SK-N-SH treated with all-trans-retinoic acid at 6 μM for 48 hours (cell line): ENCODE measurements around the gene CLEC3B.
"Not testable (repeated sequence)": the region's sequence is repeated elsewhere in the genome, so short reads cannot be mapped to it uniquely, and the experiment has no call there.

Experiments used
- ATAC-seq: fragments of 200-7000 bp; cut with Tn5 transposase; 3 replicates; pipeline ENCODE4 v1.9.1; 2020; ENCODE audit warnings: mild to moderate bottlenecking, moderate library complexity
- ARNTL ChIP-seq: fragments of 450-650 bp; formaldehyde crosslinking; IDR thresholded peaks from 2 replicates; pipeline ENCODE4 v1.5.0; 2020; ENCODE audit warnings: low read depth, mild to moderate bottlenecking, moderate library complexity, borderline replicate concordance
- BACH2 ChIP-seq: fragments of 250-450 bp; sonication (Bioruptor Pico); IDR thresholded peaks from 2 replicates; pipeline ENCODE4 v1.9.0; 2021; ENCODE audit warnings: mild to moderate bottlenecking, borderline replicate concordance
- CREB5 ChIP-seq: fragments of 250-450 bp; sonication (Bioruptor Pico); IDR thresholded peaks from 2 replicates; pipeline ENCODE4 v1.5.1; 2020; ENCODE audit warnings: low read depth, mild to moderate bottlenecking, moderate library complexity
- CSDC2 ChIP-seq: fragments of 250-450 bp; sonication (Bioruptor Pico); IDR thresholded peaks from 2 replicates; pipeline ENCODE4 v1.5.0; 2020; ENCODE audit warnings: mild to moderate bottlenecking, moderate library complexity
- CSRNP3 ChIP-seq: fragments of 250-450 bp; sonication (Bioruptor Pico); IDR thresholded peaks from 2 replicates; pipeline ENCODE4 v1.5.1; 2021; ENCODE audit warnings: mild to moderate bottlenecking, moderate library complexity
- GLIS3 ChIP-seq: fragments of 250-450 bp; sonication (Bioruptor Pico); IDR thresholded peaks from 2 replicates; pipeline ENCODE4 v1.5.0; 2020; ENCODE audit warnings: mild to moderate bottlenecking, moderate library complexity
- ISL1 ChIP-seq: fragments of 250-450 bp; sonication (Bioruptor Pico); IDR thresholded peaks from 2 replicates; pipeline ENCODE4 v2.1.2; 2022; ENCODE audit warnings: mild to moderate bottlenecking, moderate library complexity
- OSR1 ChIP-seq: fragments of 250-450 bp; sonication (Bioruptor Pico); IDR thresholded peaks from 2 replicates; pipeline ENCODE4 v1.8.0; 2022; ENCODE audit warnings: moderate library complexity, mild to moderate bottlenecking, inconsistent platforms
- PATZ1 ChIP-seq: fragments of 250-450 bp; sonication (Bioruptor Pico); IDR thresholded peaks from 2 replicates; pipeline ENCODE4 v1.8.0; 2020; ENCODE audit warnings: mild to moderate bottlenecking, moderate library complexity, borderline replicate concordance
- POU6F1 ChIP-seq: fragments of 250-450 bp; sonication (Bioruptor Pico); IDR thresholded peaks from 2 replicates; pipeline ENCODE4 v1.8.0; 2021; ENCODE audit warnings: low read depth, mild to moderate bottlenecking, moderate library complexity, borderline replicate concordance
- PPARA ChIP-seq: fragments of 250-450 bp; sonication (Bioruptor Pico); IDR thresholded peaks from 2 replicates; pipeline ENCODE4 v1.5.0; 2020; ENCODE audit warnings: mild to moderate bottlenecking, borderline replicate concordance
- RARB ChIP-seq: fragments of 250-450 bp; sonication (Bioruptor Pico); IDR thresholded peaks from 2 replicates; pipeline ENCODE4 v1.8.0; 2021; ENCODE audit warnings: mild to moderate bottlenecking, moderate library complexity
- SNAI2 ChIP-seq: fragments of 250-450 bp; sonication (Bioruptor Pico); IDR thresholded peaks from 2 replicates; pipeline ENCODE4 v1.5.0; 2020; ENCODE audit warnings: mild to moderate bottlenecking, moderate library complexity
- TOX ChIP-seq: fragments of 250-450 bp; sonication (Bioruptor Pico); IDR thresholded peaks from 2 replicates; pipeline ENCODE4 v1.8.0; 2021; ENCODE audit warnings: mild to moderate bottlenecking, moderate library complexity, borderline replicate concordance
- ZC3H10 ChIP-seq: fragments of 250-450 bp; sonication (Bioruptor Pico); IDR thresholded peaks from 2 replicates; pipeline ENCODE4 v1.5.1; 2021; ENCODE audit warnings: mild to moderate bottlenecking, moderate library complexity
- ZFP3 ChIP-seq: fragments of 250-450 bp; sonication (Bioruptor Pico); IDR thresholded peaks from 2 replicates; pipeline ENCODE4 v1.5.0; 2020; ENCODE audit warnings: mild to moderate bottlenecking, moderate library complexity
- ZFP30 ChIP-seq: fragments of 450-650 bp; formaldehyde crosslinking; IDR thresholded peaks from 2 replicates; pipeline ENCODE4 v1.5.0; 2022; ENCODE audit warnings: mild to moderate bottlenecking, moderate library complexity
- ZNF565 ChIP-seq: fragments of 450-650 bp; formaldehyde crosslinking; conservative IDR thresholded peaks from 2 replicates; pipeline ENCODE4 v1.5.0; 2020; ENCODE audit warnings: low read depth, mild to moderate bottlenecking, moderate library complexity
- ZNF70 ChIP-seq: fragments of 450-650 bp; formaldehyde crosslinking; IDR thresholded peaks from 2 replicates; pipeline ENCODE4 v1.5.0; 2020; ENCODE audit warnings: mild to moderate bottlenecking, moderate library complexity
- ZNF8 ChIP-seq: fragments of 450-650 bp; formaldehyde crosslinking; IDR thresholded peaks from 2 replicates; pipeline ENCODE4 v1.5.0; 2020; ENCODE audit warnings: mild to moderate bottlenecking, moderate library complexity

The CLEC3B gene

GRCh38 chr3:44982817-44983216, 43.3 kb upstream of the CLEC3B start:
- no peak for ATAC-seq
- no peak for TF ChIP-seq ZC3H10
- TF ChIP-seq CREB5 = no peak
- TF ChIP-seq ZNF8 = no peak
- no peak for TF ChIP-seq ZNF70 (CRISPR knock-in tag)
- TF ChIP-seq BACH2 (CRISPR knock-in tag) = no peak
- no peak for TF ChIP-seq ZFP30
- no peak for TF ChIP-seq POU6F1 (CRISPR knock-in tag)
- TF ChIP-seq ZFP3 (CRISPR knock-in tag) = no peak
- TF ChIP-seq RARB (CRISPR knock-in tag) = no peak
- TF ChIP-seq PPARA (CRISPR knock-in tag) = no peak
- TF ChIP-seq ARNTL (CRISPR knock-in tag) = no peak
- no peak for TF ChIP-seq TOX
- no peak for TF ChIP-seq ISL1 (CRISPR knock-in tag)
- no peak for TF ChIP-seq OSR1 (CRISPR knock-in tag)

- TF ChIP-seq OSR1 (CRISPR knock-in tag) (no peak), TOX (no peak), PPARA (CRISPR knock-in tag) (no peak), ZNF565 (CRISPR knock-in tag) (no peak), CSRNP3 (no peak), BACH2 (CRISPR knock-in tag) (no peak)
- ATAC-seq = no peak
These were observed 42.6 kb upstream of the CLEC3B start for GRCh38 chr3:44983484-44983941.

GRCh38 chr3:44984335-44984734, 41.8 kb upstream of the CLEC3B start:
- TF ChIP-seq ZFP3 (CRISPR knock-in tag) = no peak
- no peak for TF ChIP-seq CREB5
- no peak for TF ChIP-seq ZNF8
- ATAC-seq = no peak

- ATAC-seq = not testable (repeated sequence)
These were observed 39.8 kb upstream of the CLEC3B start for GRCh38 chr3:44986330-44986729.

- TF ChIP-seq CSRNP3 (no peak), TOX (no peak), GLIS3 (CRISPR knock-in tag) (no peak), POU6F1 (CRISPR knock-in tag) (no peak), ZNF70 (CRISPR knock-in tag) (no peak), ARNTL (CRISPR knock-in tag) (no peak), CSDC2 (CRISPR knock-in tag) (no peak), PPARA (CRISPR knock-in tag) (no peak), PATZ1 (no peak), ZC3H10 (no peak), SNAI2 (CRISPR knock-in tag) (no peak), ZFP3 (CRISPR knock-in tag) (no peak), RARB (CRISPR knock-in tag) (no peak)
- no peak for ATAC-seq
These were observed 38.8 kb upstream of the CLEC3B start for GRCh38 chr3:44987332-44987731.
